ENCODE results near the gene TRA2B.

The TRA2B gene

GRCh38 chr3:185960522-185961288 lies 22.9 kb upstream of the TRA2B start:
- H3K79me2 ChIP-seq (ENCODE audit: low read length), result no peaks in the 10 kb centered on the region
- H4K20me1 ChIP-seq (ENCODE audit: insufficient read depth, low read length), result no peaks in the 10 kb centered on the region
- no peak overlapping the region for H3K9ac ChIP-seq (ENCODE audit: low read length)
- no peaks in the 10 kb centered on the region for H3F3A ChIP-seq (ENCODE audit: insufficient read depth, low read length)
- H2AFZ ChIP-seq (ENCODE audit: low read length), result no peak overlapping the region
- no peak overlapping the region for H3K27ac ChIP-seq (ENCODE audit: low read length)
- H3K36me3 ChIP-seq (replicated peaks; ENCODE audit: insufficient read depth, low read length), result no peaks in the 10 kb centered on the region
- H3K9me3 ChIP-seq (replicated peaks; ENCODE audit: insufficient read depth, low read length), result no peaks in the 10 kb centered on the region
- no peaks in the 10 kb centered on the region for H3K27me3 ChIP-seq (replicated peaks; ENCODE audit: insufficient read depth, low read length)
- DNase-seq, result no peak
- no peaks in the 10 kb centered on the region for H3K9me2 ChIP-seq (replicated peaks; ENCODE audit: insufficient read depth, low read length)
- no peak overlapping the region for H3K4me3 ChIP-seq (ENCODE audit: low read length)
- TF ChIP-seq CTCF (IDR thresholded peaks at IDR 0.05; ENCODE audit: low read length) (no peak), EZH2phosphoT487 (IDR thresholded peaks at IDR 0.05; ENCODE audit: low read length) (no peak), EZH2 (optimal IDR thresholded peaks at IDR 0.05; ENCODE audit: low read depth, low read length) (no peak)
- H3K4me2 ChIP-seq (ENCODE audit: low read depth, low read length), result no peak overlapping the region
- no peaks in the 10 kb centered on the region for H3K4me1 ChIP-seq (ENCODE audit: low read length)

- H2AFZ ChIP-seq (ENCODE audit: low read length), result no peak overlapping the region
- H3K9me3 ChIP-seq (replicated peaks; ENCODE audit: insufficient read depth, low read length), result no peaks in the 10 kb centered on the region
- H3K4me1 ChIP-seq (ENCODE audit: low read length), result no peaks in the 10 kb centered on the region
- H3K9ac ChIP-seq (ENCODE audit: low read length), result no peak overlapping the region
- DNase-seq, result no peak
- no peaks in the 10 kb centered on the region for H3K27me3 ChIP-seq (replicated peaks; ENCODE audit: insufficient read depth, low read length)
- H3K4me2 ChIP-seq (ENCODE audit: low read depth, low read length), result no peak overlapping the region
- H3F3A ChIP-seq (ENCODE audit: insufficient read depth, low read length), result no peaks in the 10 kb centered on the region
- no peak for TF ChIP-seq EZH2 (optimal IDR thresholded peaks at IDR 0.05; ENCODE audit: low read depth, low read length)
- no peak for TF ChIP-seq CTCF (IDR thresholded peaks at IDR 0.05; ENCODE audit: low read length)
- no peak for TF ChIP-seq EZH2phosphoT487 (IDR thresholded peaks at IDR 0.05; ENCODE audit: low read length)
- no peak overlapping the region for H3K4me3 ChIP-seq (ENCODE audit: low read length)
- H3K36me3 ChIP-seq (replicated peaks; ENCODE audit: insufficient read depth, low read length), result no peaks in the 10 kb centered on the region
- no peaks in the 10 kb centered on the region for H3K79me2 ChIP-seq (ENCODE audit: low read length)
- no peaks in the 10 kb centered on the region for H3K9me2 ChIP-seq (replicated peaks; ENCODE audit: insufficient read depth, low read length)
- no peak overlapping the region for H3K27ac ChIP-seq (ENCODE audit: low read length)
- H4K20me1 ChIP-seq (ENCODE audit: insufficient read depth, low read length), result no peaks in the 10 kb centered on the region
These were observed 22.1 kb upstream of the TRA2B start for GRCh38 chr3:185959609-185960521.

GRCh38 chr3:185958626-185959025 lies 20.8 kb upstream of the TRA2B start:
- TF ChIP-seq CTCF (IDR thresholded peaks at IDR 0.05; ENCODE audit: low read length) (no peak), EZH2phosphoT487 (IDR thresholded peaks at IDR 0.05; ENCODE audit: low read length) (no peak), EZH2 (optimal IDR thresholded peaks at IDR 0.05; ENCODE audit: low read depth, low read length) (no peak)
- H3K27me3 ChIP-seq (replicated peaks; ENCODE audit: insufficient read depth, low read length), result no peaks in the 10 kb centered on the region
- no peaks in the 10 kb centered on the region for H4K20me1 ChIP-seq (ENCODE audit: insufficient read depth, low read length)
- no peak overlapping the region for H3K27ac ChIP-seq (ENCODE audit: low read length)
- no peak for DNase-seq
- no peak overlapping the region for H3K4me2 ChIP-seq (ENCODE audit: low read depth, low read length)
- H3K79me2 ChIP-seq (ENCODE audit: low read length), result no peaks in the 10 kb centered on the region
- H3K9ac ChIP-seq (ENCODE audit: low read length), result no peak overlapping the region
- no peaks in the 10 kb centered on the region for H3K9me2 ChIP-seq (replicated peaks; ENCODE audit: insufficient read depth, low read length)
- H3K4me3 ChIP-seq (ENCODE audit: low read length), result no peak overlapping the region
- no peaks in the 10 kb centered on the region for H3F3A ChIP-seq (ENCODE audit: insufficient read depth, low read length)
- no peaks in the 10 kb centered on the region for H3K36me3 ChIP-seq (replicated peaks; ENCODE audit: insufficient read depth, low read length)
- H3K9me3 ChIP-seq (replicated peaks; ENCODE audit: insufficient read depth, low read length), result no peaks in the 10 kb centered on the region
- no peak overlapping the region for H2AFZ ChIP-seq (ENCODE audit: low read length)
- no peaks in the 10 kb centered on the region for H3K4me1 ChIP-seq (ENCODE audit: low read length)

Data from MM.1S (cell line).